Gastroesophageal sphincter (tissue), 4 donors: Measurements from ENCODE around the gene GPR39. TPM values are rescaled to one million over a fixed set of nuclear protein-coding genes. Genes with fewer than 3 reads are reported as not detected.

ENCODE experiments used
- ATAC-seq: fragments of 150-250 bp; one replicate; pipeline ENCODE4 v1.9.1; 2016; ENCODE audit warnings: mild to moderate bottlenecking, moderate library complexity
- H3K27ac ChIP-seq, 4 donors: fragments of 200-600 bp; sonication (generic) in 3 of 4; 1 replicate in 3 of 4; 2 replicates in 1 of 4; pipeline ENCODE4 v1.5.1; 2016 to 2019
- H3K27me3 ChIP-seq: fragments of 200-600 bp; sonication (generic); one replicate; pipeline ENCODE4 v1.5.1; 2019
- H3K36me3 ChIP-seq, 2 donors: fragments of 200-600 bp; sonication (generic); one replicate each; pipeline ENCODE4 v1.5.1; 2019; ENCODE audit warnings: control low read depth in 1 of 2
- H3K4me1 ChIP-seq, 3 donors: fragments of 200-600 bp; sonication (generic); 1 replicate in 2 of 3; 2 replicates in 1 of 3; pipeline ENCODE4 v1.5.1; 2016 to 2019; ENCODE audit warnings: control low read depth in 2 of 3
- H3K4me3 ChIP-seq, 2 donors: fragments of 200-600 bp; sonication (generic); one replicate each; pipeline ENCODE4 v1.5.1; 2019; ENCODE audit warnings: mild to moderate bottlenecking in 1 of 2, moderate library complexity in 1 of 2
- H3K9me3 ChIP-seq, 3 donors: fragments of 200-600 bp; sonication (generic); one replicate each; pipeline ENCODE4 v1.5.1; 2017 to 2019; ENCODE audit warnings: control low read depth in 2 of 3
- CTCF ChIP-seq, 4 experiments: fragments of 200-600 bp in 2 of 4; fragments of 450-650 bp in 2 of 4; sonication (generic) in 1 of 4; IDR thresholded peaks; one replicate each; pipeline ENCODE4 v1.5.1; 2017 to 2019; ENCODE audit warnings: antibody characterized with exemption in 4 of 4, mild to moderate bottlenecking in 2 of 4, moderate library complexity in 2 of 4
- EP300 ChIP-seq: sonication (generic); formaldehyde crosslinking; IDR thresholded peaks from one replicate; pipeline ENCODE4 v1.6.1; 2017; ENCODE audit warnings: antibody characterized with exemption, mild to moderate bottlenecking
- POLR2A ChIP-seq, 2 donors: fragments of 450-650 bp; IDR thresholded peaks; one replicate each; pipeline ENCODE4 v1.6.1; 2017; ENCODE audit warnings: antibody characterized with exemption in 2 of 2, mild to moderate bottlenecking in 2 of 2, moderate library complexity in 1 of 2
- POLR2AphosphoS5 ChIP-seq: sonication (generic); formaldehyde crosslinking; IDR thresholded peaks from one replicate; pipeline ENCODE4 v1.6.1; 2017; ENCODE audit warnings: antibody characterized with exemption
- WGBS, 2 donors: methylation state at CpG; one replicate each; pipeline ENCODE4 v1.1.5; 2018; ENCODE audit warnings: low coverage in 1 of 2; 5-methylcytosine and 5-hydroxymethylcytosine counted together
- total RNA-seq, 4 donors: library from RNA; depleted of rRNA; stranded (reverse); fragments of >200 nt; gene quantifications; one replicate each; pipeline ENCODE4 v1.1.0, GENCODE V29; 2016

The GPR39 gene
- total RNA-seq, 4 donors from 2014 or later = 0.46 to 2.6 (median 0.69) TPM; not detected in 1

- no peaks in the 10 kb centered on the region for H3K4me1 ChIP-seq
- H3K27ac ChIP-seq = no peak overlapping the region
- no peaks in the 10 kb centered on the region for H3K9me3 ChIP-seq
- no peak overlapping the region for H3K4me3 ChIP-seq
- no peak for TF ChIP-seq POLR2AphosphoS5
- TF ChIP-seq EP300 = no peak
- TF ChIP-seq POLR2A (IDR thresholded peaks at IDR 0.05) = no peak
- no peaks in the 10 kb centered on the region for H3K27me3 ChIP-seq
- 93 to 100% methylated on average over 5 to 7 of the region's 7 CpGs for WGBS, 2 donors
- no peak for ATAC-seq
- no peaks in the 10 kb centered on the region for H3K36me3 ChIP-seq
Measured at GRCh38 chr2:132654968-132655367, 238.4 kb downstream of the GPR39 start.

GRCh38 chr2:132656266-132656975 is 239.8 kb downstream of the GPR39 start:
- no peak for ATAC-seq
- peaks cover 10% of the 10 kb centered on the region for H3K27me3 ChIP-seq
- no peak overlapping the region for H3K4me3 ChIP-seq
- no peaks in the 10 kb centered on the region for H3K36me3 ChIP-seq
- no peak overlapping the region for H3K27ac ChIP-seq
- no peaks in the 10 kb centered on the region for H3K9me3 ChIP-seq
- TF ChIP-seq POLR2AphosphoS5 = no peak
- TF ChIP-seq EP300 = no peak
- TF ChIP-seq POLR2A (IDR thresholded peaks at IDR 0.05) = no peak
- no peak for TF ChIP-seq CTCF (IDR thresholded peaks at IDR 0.05)
- 21 to 46% methylated on average over 6 to 7 of the region's 7 CpGs for WGBS, 2 donors
- H3K4me1 ChIP-seq = no peaks in the 10 kb centered on the region

GRCh38 chr2:132659331-132659730 is 242.7 kb downstream of the GPR39 start:
- Histone ChIP-seq H3K9me3 (no peaks in the 10 kb centered on the region), H3K4me3 (no peak overlapping the region), H3K36me3 (no peaks in the 10 kb centered on the region), H3K27ac (no peak overlapping the region), H3K27me3 (peaks cover 14% of the 10 kb centered on the region), H3K4me1 (no peaks in the 10 kb centered on the region)
- 94 to 100% methylated on average over 3 of the region's 3 CpGs for WGBS, 2 donors
- TF ChIP-seq CTCF (IDR thresholded peaks at IDR 0.05) (no peak), POLR2A (IDR thresholded peaks at IDR 0.05) (no peak), EP300 (no peak), POLR2AphosphoS5 (no peak)
- no peak for ATAC-seq

GRCh38 chr2:132662732-132663131 is 246.1 kb downstream of the GPR39 start:
- WGBS, 2 donors = 41 to 42% methylated on average over 3 of the region's 3 CpGs
- ATAC-seq = no peak

GRCh38 chr2:132664096-132664495 is 247.5 kb downstream of the GPR39 start:
- peaks cover 0 to 10% (median 3%) of the 10 kb centered on the region in 3 donors for H3K4me1 ChIP-seq
- WGBS, 2 donors = 78 to 89% methylated on average over 2 of the region's 2 CpGs
- no peak for ATAC-seq
- H3K36me3 ChIP-seq = no peaks in the 10 kb centered on the region
- H3K4me3 ChIP-seq = no peak overlapping the region
- peaks cover 30% of the 10 kb centered on the region for H3K27me3 ChIP-seq
- no peaks in the 10 kb centered on the region for H3K9me3 ChIP-seq
- no peak for TF ChIP-seq POLR2A (IDR thresholded peaks at IDR 0.05)
- TF ChIP-seq POLR2AphosphoS5 = no peak
- no peak for TF ChIP-seq EP300
- TF ChIP-seq CTCF (IDR thresholded peaks at IDR 0.05) = no peak
- no peak overlapping the region for H3K27ac ChIP-seq

More at GRCh38 chr2:132662732-132663131, 246.1 kb downstream of the GPR39 start:
- H3K36me3 ChIP-seq = no peaks in the 10 kb centered on the region
- H3K9me3 ChIP-seq = no peaks in the 10 kb centered on the region
- no peaks in the 10 kb centered on the region for H3K4me1 ChIP-seq
- no peak overlapping the region for H3K27ac ChIP-seq
- H3K27me3 ChIP-seq = peaks cover 17% of the 10 kb centered on the region
- no peak overlapping the region for H3K4me3 ChIP-seq
- TF ChIP-seq CTCF (IDR thresholded peaks at IDR 0.05) = no peak
